ENCODE results near the gene PLCB4.
A peak's percentile ranks its signal among the peaks of the same experiment; 100 is the strongest.

Gene PLCB4

DNA sequence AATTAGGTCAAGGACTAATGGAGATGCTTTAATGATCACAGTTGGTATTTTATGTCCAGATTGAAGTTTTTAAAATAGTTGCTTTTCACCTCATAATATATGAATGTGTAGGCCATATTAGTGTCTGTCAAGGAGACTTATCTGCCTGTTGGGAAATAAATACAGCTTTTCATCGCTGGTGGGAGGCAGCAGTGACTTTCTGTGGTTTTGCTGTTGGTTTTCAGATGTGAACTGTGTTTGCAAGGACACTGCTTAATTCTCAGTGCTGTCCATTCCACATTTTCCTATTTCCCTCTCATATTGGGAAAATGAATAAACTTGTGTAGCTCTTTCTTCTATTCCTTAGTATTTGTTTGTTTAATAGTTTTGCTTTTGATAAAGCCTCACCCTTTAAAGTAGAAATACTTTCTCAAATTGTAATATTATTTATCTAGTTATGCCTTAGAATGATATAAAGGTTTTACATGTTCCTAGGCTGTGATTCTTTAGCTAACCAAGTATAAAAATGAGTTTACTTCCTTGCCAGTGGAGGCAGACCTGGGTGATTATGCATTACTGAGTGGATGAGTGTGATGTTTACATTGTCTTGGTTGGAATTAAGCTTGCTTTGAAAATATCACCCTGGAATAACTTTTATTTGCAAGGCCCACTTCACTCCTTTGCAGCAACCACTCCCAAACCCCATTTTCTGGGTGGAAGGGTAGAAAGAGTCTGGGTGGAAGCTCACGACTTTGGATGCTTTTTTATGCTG is 3.3 kb downstream of the PLCB4 start:
- H2BK120ac ChIP-seq (ENCODE audit: low read depth, low read length) = no peak overlapping the region
- H2AK5ac ChIP-seq (ENCODE audit: low read length, severe bottlenecking) = no peak overlapping the region
- H2BK12ac ChIP-seq (ENCODE audit: low read length in 2 of 2) = no peak overlapping the region
- no peak overlapping the region for H3K9ac ChIP-seq (ENCODE audit: low read length)
- H2BK5ac ChIP-seq (ENCODE audit: low read depth, low read length, poor library complexity, severe bottlenecking) = no peak overlapping the region
- no peak overlapping the region for H3K23ac ChIP-seq (ENCODE audit: low read length in 2 of 2)
- H3K36me3 ChIP-seq (ENCODE audit: control insufficient read depth in 1 of 2, insufficient read depth in 2 of 2, low read depth in 1 of 2, low read length in 2 of 2) = no peaks in the 10 kb centered on the region
- peaks cover 0 to 5% of the 10 kb centered on the region in 2 experiments for H3K27me3 ChIP-seq (ENCODE audit: control insufficient read depth in 1 of 2, insufficient read depth in 1 of 2, low read length in 2 of 2)
- no peaks in the 10 kb centered on the region for H3K79me1 ChIP-seq (replicated peaks; ENCODE audit: low read length, poor library complexity, severe bottlenecking)
- no peak overlapping the region for H3K14ac ChIP-seq (ENCODE audit: low read length in 2 of 2)
- H2AFZ ChIP-seq (ENCODE audit: low read depth, low read length) = no peak overlapping the region
- no peak overlapping the region for H2BK15ac ChIP-seq (ENCODE audit: low read depth, poor library complexity, severe bottlenecking)
- H3K4me1 ChIP-seq (ENCODE audit: control insufficient read depth, insufficient read depth, low read depth, low read length) = peaks cover 12% of the 10 kb centered on the region
- no peak overlapping the region for H3K4me3 ChIP-seq (ENCODE audit: insufficient read depth in 1 of 2, low read depth in 1 of 2, low read length in 2 of 2)
- H4K8ac ChIP-seq (ENCODE audit: low read length) = no peak overlapping the region
- peak overlapping the region; percentile 50 for H3K4me2 ChIP-seq (ENCODE audit: low read length, poor library complexity, severe bottlenecking)
- peak overlapping the region; percentile 72 for H3K27ac ChIP-seq (ENCODE audit: low read length, poor library complexity, severe bottlenecking)
- peak; percentile 26 for DNase-seq
- WGBS = 11% methylated on average over 1 of the region's 2 CpGs
- H3K18ac ChIP-seq (ENCODE audit: low read depth in 1 of 2, low read length in 2 of 2) = no peak overlapping the region
- H3K9me3 ChIP-seq (ENCODE audit: control insufficient read depth, low read length) = no peaks in the 10 kb centered on the region
- no peak overlapping the region for H4K91ac ChIP-seq (ENCODE audit: low read length)
- no peak overlapping the region for H3K4ac ChIP-seq (ENCODE audit: low read depth in 1 of 2, low read length in 2 of 2)

DNA sequence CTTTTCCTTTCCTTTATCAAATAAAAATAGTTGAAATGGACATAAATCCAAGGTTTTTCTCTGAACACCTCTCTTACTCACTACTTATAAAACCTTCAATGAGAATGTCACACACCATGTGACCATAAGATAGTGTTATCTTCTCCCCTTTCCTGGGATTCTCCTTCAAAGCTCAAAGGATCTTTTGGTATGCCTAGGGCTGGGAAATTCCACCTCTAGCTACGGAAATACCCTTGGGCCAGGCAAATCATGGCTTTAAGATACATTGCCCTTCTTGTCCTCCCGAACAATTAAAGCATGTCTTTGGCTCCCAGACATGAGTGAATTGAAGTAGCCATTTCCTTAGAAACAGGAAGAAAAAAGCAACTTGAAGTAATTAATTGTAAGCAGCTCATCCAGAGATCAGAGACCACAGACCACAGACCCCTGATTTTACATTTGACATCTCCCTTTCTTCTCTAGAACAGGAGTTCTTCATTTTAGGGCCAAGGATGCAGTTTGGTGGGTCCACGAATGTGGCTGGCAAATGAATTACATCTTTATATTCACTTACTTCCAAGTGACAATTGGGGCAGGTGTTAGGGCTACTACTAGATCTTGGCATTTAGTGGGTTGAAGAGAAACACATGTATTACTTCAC is 4.1 kb downstream of the PLCB4 start:
- H3K9me3 ChIP-seq (ENCODE audit: control insufficient read depth, low read length) = no peaks in the 10 kb centered on the region
- peak overlapping the region in 1 of 2 experiments; percentile 2 for H3K23ac ChIP-seq (ENCODE audit: low read length in 2 of 2)
- no peak overlapping the region for H4K91ac ChIP-seq (ENCODE audit: low read length)
- H3K79me1 ChIP-seq (replicated peaks; ENCODE audit: low read length, poor library complexity, severe bottlenecking) = peaks cover 1% of the 10 kb centered on the region
- peak overlapping the region; percentile 51 for H2AK5ac ChIP-seq (ENCODE audit: low read length, severe bottlenecking)
- H2BK12ac ChIP-seq (ENCODE audit: low read length in 2 of 2) = no peak overlapping the region
- no peak overlapping the region for H3K14ac ChIP-seq (ENCODE audit: low read length in 2 of 2)
- H2BK15ac ChIP-seq (ENCODE audit: low read depth, poor library complexity, severe bottlenecking) = no peak overlapping the region
- H3K9ac ChIP-seq (ENCODE audit: low read length) = no peak overlapping the region
- H3K4me2 ChIP-seq (ENCODE audit: low read length, poor library complexity, severe bottlenecking) = peak overlapping the region; percentile 27
- H3K4ac ChIP-seq (ENCODE audit: low read depth in 1 of 2, low read length in 2 of 2) = no peak overlapping the region
- no peaks in the 10 kb centered on the region for H3K36me3 ChIP-seq (ENCODE audit: control insufficient read depth in 1 of 2, insufficient read depth in 2 of 2, low read depth in 1 of 2, low read length in 2 of 2)
- no peak overlapping the region for H4K8ac ChIP-seq (ENCODE audit: low read length)
- H3K27ac ChIP-seq (ENCODE audit: low read length, poor library complexity, severe bottlenecking) = peak overlapping the region; percentile 70
- H3K27me3 ChIP-seq (ENCODE audit: control insufficient read depth in 1 of 2, insufficient read depth in 1 of 2, low read length in 2 of 2) = peaks cover 0 to 5% of the 10 kb centered on the region in 2 experiments
- H2BK120ac ChIP-seq (ENCODE audit: low read depth, low read length) = no peak overlapping the region
- H2BK5ac ChIP-seq (ENCODE audit: low read depth, low read length, poor library complexity, severe bottlenecking) = no peak overlapping the region
- no peak overlapping the region for H3K18ac ChIP-seq (ENCODE audit: low read depth in 1 of 2, low read length in 2 of 2)
- DNase-seq = peak; percentile 43
- no peak overlapping the region for H2AFZ ChIP-seq (ENCODE audit: low read depth, low read length)
- 14% methylated on average over 2 of the region's 3 CpGs for WGBS
- H3K4me1 ChIP-seq (ENCODE audit: control insufficient read depth, insufficient read depth, low read depth, low read length) = peaks cover 8% of the 10 kb centered on the region
- no peak overlapping the region for H3K4me3 ChIP-seq (ENCODE audit: insufficient read depth in 1 of 2, low read depth in 1 of 2, low read length in 2 of 2)

DNA sequence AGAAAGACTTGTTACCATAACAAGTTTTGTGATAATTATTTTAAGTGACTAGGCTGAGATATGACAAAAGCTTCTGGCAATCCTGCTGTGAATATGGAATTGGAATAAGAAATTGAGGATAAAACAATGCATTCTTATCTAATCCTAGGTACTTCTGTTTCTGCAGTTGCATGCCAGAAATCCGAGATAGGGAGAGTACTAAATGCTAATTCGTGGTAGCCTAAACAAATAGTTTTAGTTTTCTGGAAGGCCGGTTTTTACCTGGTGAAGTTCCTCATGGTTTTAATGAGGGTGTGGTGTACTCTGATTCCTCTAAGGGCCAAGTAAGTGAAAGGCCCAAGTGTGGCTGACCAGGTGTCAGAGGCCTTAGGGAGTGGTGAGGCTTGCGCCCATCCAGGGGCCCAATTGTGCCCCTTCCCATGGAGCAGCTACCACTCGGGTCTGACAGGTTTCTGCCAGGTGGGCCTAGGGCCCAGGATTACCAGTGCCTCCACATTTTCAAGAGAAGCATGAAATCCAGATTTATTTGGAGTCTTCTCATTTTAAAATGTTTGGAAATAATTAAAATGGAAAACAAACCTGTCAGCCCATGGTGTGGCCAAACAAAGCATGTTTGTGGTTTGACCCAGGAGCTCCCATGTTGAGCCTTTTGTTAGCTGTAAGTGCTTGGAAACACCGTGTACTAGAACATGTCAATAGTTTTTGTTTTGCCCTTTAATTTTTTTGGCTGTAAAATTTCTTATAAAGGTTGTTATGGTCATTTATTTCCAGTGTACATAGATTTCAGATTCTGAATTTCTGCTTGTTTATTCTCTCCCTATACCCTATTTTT is 6.6 kb downstream of the PLCB4 start:
- peak overlapping the region; percentile 33 for H2AK5ac ChIP-seq (ENCODE audit: low read length, severe bottlenecking)
- no peaks in the 10 kb centered on the region for H3K9me3 ChIP-seq (ENCODE audit: control insufficient read depth, low read length)
- no peak overlapping the region for H3K4me2 ChIP-seq (ENCODE audit: low read length, poor library complexity, severe bottlenecking)
- no peak overlapping the region for H2BK120ac ChIP-seq (ENCODE audit: low read depth, low read length)
- WGBS = 81% methylated on average over 5 of the region's 6 CpGs
- no peak overlapping the region for H2BK5ac ChIP-seq (ENCODE audit: low read depth, low read length, poor library complexity, severe bottlenecking)
- peaks cover 10% of the 10 kb centered on the region for H3K4me1 ChIP-seq (ENCODE audit: control insufficient read depth, insufficient read depth, low read depth, low read length)
- H3K9ac ChIP-seq (ENCODE audit: low read length) = no peak overlapping the region
- H4K8ac ChIP-seq (ENCODE audit: low read length) = no peak overlapping the region
- H3K18ac ChIP-seq (ENCODE audit: low read depth in 1 of 2, low read length in 2 of 2) = no peak overlapping the region
- no peaks in the 10 kb centered on the region for H3K27me3 ChIP-seq (ENCODE audit: control insufficient read depth in 1 of 2, insufficient read depth in 1 of 2, low read length in 2 of 2)
- H3K27ac ChIP-seq (ENCODE audit: low read length, poor library complexity, severe bottlenecking) = no peak overlapping the region
- no peaks in the 10 kb centered on the region for H3K36me3 ChIP-seq (ENCODE audit: control insufficient read depth in 1 of 2, insufficient read depth in 2 of 2, low read depth in 1 of 2, low read length in 2 of 2)
- H3K23ac ChIP-seq (ENCODE audit: low read length in 2 of 2) = no peak overlapping the region
- peaks cover 1% of the 10 kb centered on the region for H3K79me1 ChIP-seq (replicated peaks; ENCODE audit: low read length, poor library complexity, severe bottlenecking)
- no peak for DNase-seq
- no peak overlapping the region for H3K4me3 ChIP-seq (ENCODE audit: insufficient read depth in 1 of 2, low read depth in 1 of 2, low read length in 2 of 2)
- no peak overlapping the region for H3K14ac ChIP-seq (ENCODE audit: low read length in 2 of 2)
- no peak overlapping the region for H2BK12ac ChIP-seq (ENCODE audit: low read length in 2 of 2)
- no peak overlapping the region for H3K4ac ChIP-seq (ENCODE audit: low read depth in 1 of 2, low read length in 2 of 2)
- H2BK15ac ChIP-seq (ENCODE audit: low read depth, poor library complexity, severe bottlenecking) = peak overlapping the region; percentile 48
- no peak overlapping the region for H2AFZ ChIP-seq (ENCODE audit: low read depth, low read length)
- no peak overlapping the region for H4K91ac ChIP-seq (ENCODE audit: low read length)

DNA sequence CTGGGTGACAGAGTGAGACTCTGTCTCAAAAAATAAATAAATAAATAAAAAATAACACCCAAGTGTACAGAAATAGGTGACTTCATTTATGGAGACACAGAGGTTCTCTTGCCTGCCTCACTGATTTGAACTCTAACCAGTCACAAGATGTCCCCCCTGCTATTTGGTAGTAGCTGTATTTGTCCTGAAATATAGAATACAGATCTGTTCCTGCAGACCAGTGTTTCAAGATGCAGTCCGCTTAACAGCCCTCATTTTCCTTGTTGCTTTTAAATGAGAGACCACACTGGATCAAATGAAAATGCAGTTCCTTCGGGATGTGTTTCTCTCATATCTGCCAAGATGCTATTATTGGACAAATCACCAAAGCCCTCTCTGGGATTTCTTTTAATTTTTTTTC is 7.6 kb downstream of the PLCB4 start:
- Histone ChIP-seq H3K9me3 (ENCODE audit: control insufficient read depth, low read length) (no peaks in the 10 kb centered on the region), H2BK15ac (ENCODE audit: low read depth, poor library complexity, severe bottlenecking) (no peak overlapping the region), H3K4ac (ENCODE audit: low read depth in 1 of 2, low read length in 2 of 2) (no peak overlapping the region)

More for the DNA sequence above, 7.6 kb downstream of the PLCB4 start:
- H3K27ac ChIP-seq (ENCODE audit: low read length, poor library complexity, severe bottlenecking) = no peak overlapping the region
- H3K18ac ChIP-seq (ENCODE audit: low read depth in 1 of 2, low read length in 2 of 2) = no peak overlapping the region
- H3K79me1 ChIP-seq (replicated peaks; ENCODE audit: low read length, poor library complexity, severe bottlenecking) = peaks cover 1% of the 10 kb centered on the region
- no peak overlapping the region for H4K91ac ChIP-seq (ENCODE audit: low read length)
- H2AFZ ChIP-seq (ENCODE audit: low read depth, low read length) = no peak overlapping the region
- no peak overlapping the region for H2BK120ac ChIP-seq (ENCODE audit: low read depth, low read length)
- H2BK12ac ChIP-seq (ENCODE audit: low read length in 2 of 2) = no peak overlapping the region
- H3K27me3 ChIP-seq (ENCODE audit: control insufficient read depth in 1 of 2, insufficient read depth in 1 of 2, low read length in 2 of 2) = no peaks in the 10 kb centered on the region
- H2BK5ac ChIP-seq (ENCODE audit: low read depth, low read length, poor library complexity, severe bottlenecking) = no peak overlapping the region
- 93% methylated on average over 2 of the region's 2 CpGs for WGBS
- no peak overlapping the region for H3K9ac ChIP-seq (ENCODE audit: low read length)
- H3K4me1 ChIP-seq (ENCODE audit: control insufficient read depth, insufficient read depth, low read depth, low read length) = peaks cover 10% of the 10 kb centered on the region
- H3K36me3 ChIP-seq (ENCODE audit: control insufficient read depth in 1 of 2, insufficient read depth in 2 of 2, low read depth in 1 of 2, low read length in 2 of 2) = no peaks in the 10 kb centered on the region
- H3K4me2 ChIP-seq (ENCODE audit: low read length, poor library complexity, severe bottlenecking) = no peak overlapping the region
- H2AK5ac ChIP-seq (ENCODE audit: low read length, severe bottlenecking) = no peak overlapping the region
- H3K4me3 ChIP-seq (ENCODE audit: insufficient read depth in 1 of 2, low read depth in 1 of 2, low read length in 2 of 2) = no peak overlapping the region
- H3K14ac ChIP-seq (ENCODE audit: low read length in 2 of 2) = no peak overlapping the region
- H3K23ac ChIP-seq (ENCODE audit: low read length in 2 of 2) = no peak overlapping the region
- H4K8ac ChIP-seq (ENCODE audit: low read length) = no peak overlapping the region
- DNase-seq = no peak
